SK-N-SH treated with all-trans-retinoic acid at 6 μM for 48 hours (cell line): ENCODE data around the gene CDHR3.

Experiments
- ATAC-seq: fragments of 200-7000 bp; cut with Tn5 transposase; 3 replicates; pipeline ENCODE4 v1.9.1; 2020; ENCODE audit warnings: mild to moderate bottlenecking, moderate library complexity
- ARNTL ChIP-seq: fragments of 450-650 bp; formaldehyde crosslinking; IDR thresholded peaks from 2 replicates; pipeline ENCODE4 v1.5.0; 2020; ENCODE audit warnings: low read depth, mild to moderate bottlenecking, moderate library complexity, borderline replicate concordance
- CSDC2 ChIP-seq: fragments of 250-450 bp; sonication (Bioruptor Pico); IDR thresholded peaks from 2 replicates; pipeline ENCODE4 v1.5.0; 2020; ENCODE audit warnings: mild to moderate bottlenecking, moderate library complexity
- ESRRG ChIP-seq: fragments of 250-450 bp; sonication (Bioruptor Pico); IDR thresholded peaks from 2 replicates; pipeline ENCODE4 v1.6.1; 2021; ENCODE audit warnings: mild to moderate bottlenecking
- GLIS3 ChIP-seq: fragments of 250-450 bp; sonication (Bioruptor Pico); IDR thresholded peaks from 2 replicates; pipeline ENCODE4 v1.5.0; 2020; ENCODE audit warnings: mild to moderate bottlenecking, moderate library complexity
- ISL1 ChIP-seq: fragments of 250-450 bp; sonication (Bioruptor Pico); IDR thresholded peaks from 2 replicates; pipeline ENCODE4 v2.1.2; 2022; ENCODE audit warnings: mild to moderate bottlenecking, moderate library complexity
- OSR1 ChIP-seq: fragments of 250-450 bp; sonication (Bioruptor Pico); IDR thresholded peaks from 2 replicates; pipeline ENCODE4 v1.8.0; 2022; ENCODE audit warnings: moderate library complexity, mild to moderate bottlenecking, inconsistent platforms
- POU6F1 ChIP-seq: fragments of 250-450 bp; sonication (Bioruptor Pico); IDR thresholded peaks from 2 replicates; pipeline ENCODE4 v1.8.0; 2021; ENCODE audit warnings: low read depth, mild to moderate bottlenecking, moderate library complexity, borderline replicate concordance
- SNAI2 ChIP-seq: fragments of 250-450 bp; sonication (Bioruptor Pico); IDR thresholded peaks from 2 replicates; pipeline ENCODE4 v1.5.0; 2020; ENCODE audit warnings: mild to moderate bottlenecking, moderate library complexity
- TCF4 ChIP-seq: fragments of 250-450 bp; sonication (Bioruptor Pico); IDR thresholded peaks from 2 replicates; pipeline ENCODE4 v1.8.0; 2021; ENCODE audit warnings: mild to moderate bottlenecking, moderate library complexity, borderline replicate concordance
- TOX ChIP-seq: fragments of 250-450 bp; sonication (Bioruptor Pico); IDR thresholded peaks from 2 replicates; pipeline ENCODE4 v1.8.0; 2021; ENCODE audit warnings: mild to moderate bottlenecking, moderate library complexity, borderline replicate concordance
- ZC3H10 ChIP-seq: fragments of 250-450 bp; sonication (Bioruptor Pico); IDR thresholded peaks from 2 replicates; pipeline ENCODE4 v1.5.1; 2021; ENCODE audit warnings: mild to moderate bottlenecking, moderate library complexity
- ZFP3 ChIP-seq: fragments of 250-450 bp; sonication (Bioruptor Pico); IDR thresholded peaks from 2 replicates; pipeline ENCODE4 v1.5.0; 2020; ENCODE audit warnings: mild to moderate bottlenecking, moderate library complexity
- ZFP30 ChIP-seq: fragments of 450-650 bp; formaldehyde crosslinking; IDR thresholded peaks from 2 replicates; pipeline ENCODE4 v1.5.0; 2022; ENCODE audit warnings: mild to moderate bottlenecking, moderate library complexity
- ZNF565 ChIP-seq: fragments of 450-650 bp; formaldehyde crosslinking; conservative IDR thresholded peaks from 2 replicates; pipeline ENCODE4 v1.5.0; 2020; ENCODE audit warnings: low read depth, mild to moderate bottlenecking, moderate library complexity
- ZNF70 ChIP-seq: fragments of 450-650 bp; formaldehyde crosslinking; IDR thresholded peaks from 2 replicates; pipeline ENCODE4 v1.5.0; 2020; ENCODE audit warnings: mild to moderate bottlenecking, moderate library complexity
- ZNF8 ChIP-seq: fragments of 450-650 bp; formaldehyde crosslinking; IDR thresholded peaks from 2 replicates; pipeline ENCODE4 v1.5.0; 2020; ENCODE audit warnings: mild to moderate bottlenecking, moderate library complexity
- TF ChIP-seq, protein P1 (sequence below): fragments of 250-450 bp; sonication (Bioruptor Pico); IDR thresholded peaks from 2 replicates; pipeline ENCODE4 v1.5.1; 2020; ENCODE audit warnings: low read depth, mild to moderate bottlenecking, moderate library complexity
- TF ChIP-seq, protein P2 (sequence below): fragments of 250-450 bp; sonication (Bioruptor Pico); IDR thresholded peaks from 2 replicates; pipeline ENCODE4 v1.5.1; 2021; ENCODE audit warnings: mild to moderate bottlenecking, moderate library complexity
- TF ChIP-seq, protein P3 (sequence below): fragments of 250-450 bp; sonication (Bioruptor Pico); IDR thresholded peaks from 2 replicates; pipeline ENCODE4 v1.8.0; 2020; ENCODE audit warnings: mild to moderate bottlenecking, moderate library complexity, borderline replicate concordance
- TF ChIP-seq, protein P4 (sequence below): fragments of 250-450 bp; sonication (Bioruptor Pico); IDR thresholded peaks from 2 replicates; pipeline ENCODE4 v1.5.0; 2020; ENCODE audit warnings: mild to moderate bottlenecking, moderate library complexity

The CDHR3 gene

DNA sequence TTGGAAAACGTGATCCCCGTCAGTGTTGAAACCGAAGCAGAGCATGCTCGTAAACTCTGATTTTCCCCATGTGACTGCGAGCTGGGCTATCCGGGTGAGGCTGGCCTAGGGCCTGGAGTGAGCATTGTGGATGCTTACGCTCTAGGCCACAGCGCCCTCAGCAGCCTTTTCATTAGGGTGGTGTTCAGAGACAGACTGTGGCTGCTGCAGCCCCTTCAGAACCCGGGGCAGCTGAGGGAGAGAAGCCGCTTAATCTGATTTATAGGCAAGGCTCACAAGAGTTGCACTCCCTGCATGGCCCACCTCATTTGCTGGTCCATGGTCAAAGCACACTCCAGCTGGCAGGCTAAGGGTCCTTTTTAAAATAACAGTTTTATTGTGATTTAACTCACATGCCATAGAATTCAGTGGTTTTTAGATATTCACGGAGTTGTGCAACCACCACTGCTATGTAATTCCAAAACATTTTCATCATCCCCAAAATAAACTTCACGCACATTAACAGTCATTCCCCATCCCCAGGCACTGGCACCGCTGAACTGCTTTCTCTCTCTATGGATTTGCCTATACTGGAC is 76.5 kb downstream of the CDHR3 start:
- no peak for ATAC-seq
- no peak for TF ChIP-seq ZNF565 (CRISPR knock-in tag)
- no peak for TF ChIP-seq ZFP3 (CRISPR knock-in tag)
- TF ChIP-seq, protein P1, sequence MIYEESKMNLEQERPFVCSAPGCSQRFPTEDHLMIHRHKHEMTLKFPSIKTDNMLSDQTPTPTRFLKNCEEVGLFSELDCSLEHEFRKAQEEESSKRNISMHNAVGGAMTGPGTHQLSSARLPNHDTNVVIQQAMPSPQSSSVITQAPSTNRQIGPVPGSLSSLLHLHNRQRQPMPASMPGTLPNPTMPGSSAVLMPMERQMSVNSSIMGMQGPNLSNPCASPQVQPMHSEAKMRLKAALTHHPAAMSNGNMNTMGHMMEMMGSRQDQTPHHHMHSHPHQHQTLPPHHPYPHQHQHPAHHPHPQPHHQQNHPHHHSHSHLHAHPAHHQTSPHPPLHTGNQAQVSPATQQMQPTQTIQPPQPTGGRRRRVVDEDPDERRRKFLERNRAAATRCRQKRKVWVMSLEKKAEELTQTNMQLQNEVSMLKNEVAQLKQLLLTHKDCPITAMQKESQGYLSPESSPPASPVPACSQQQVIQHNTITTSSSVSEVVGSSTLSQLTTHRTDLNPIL (CRISPR knock-in tag), result no peak
- TF ChIP-seq, protein P2, sequence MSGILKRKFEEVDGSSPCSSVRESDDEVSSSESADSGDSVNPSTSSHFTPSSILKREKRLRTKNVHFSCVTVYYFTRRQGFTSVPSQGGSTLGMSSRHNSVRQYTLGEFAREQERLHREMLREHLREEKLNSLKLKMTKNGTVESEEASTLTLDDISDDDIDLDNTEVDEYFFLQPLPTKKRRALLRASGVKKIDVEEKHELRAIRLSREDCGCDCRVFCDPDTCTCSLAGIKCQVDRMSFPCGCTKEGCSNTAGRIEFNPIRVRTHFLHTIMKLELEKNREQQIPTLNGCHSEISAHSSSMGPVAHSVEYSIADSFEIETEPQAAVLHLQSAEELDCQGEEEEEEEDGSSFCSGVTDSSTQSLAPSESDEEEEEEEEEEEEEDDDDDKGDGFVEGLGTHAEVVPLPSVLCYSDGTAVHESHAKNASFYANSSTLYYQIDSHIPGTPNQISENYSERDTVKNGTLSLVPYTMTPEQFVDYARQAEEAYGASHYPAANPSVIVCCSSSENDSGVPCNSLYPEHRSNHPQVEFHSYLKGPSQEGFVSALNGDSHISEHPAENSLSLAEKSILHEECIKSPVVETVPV (CRISPR knock-in tag), result no peak
- no peak for TF ChIP-seq CSDC2 (CRISPR knock-in tag)
- TF ChIP-seq ZC3H10 (CRISPR knock-in tag), result no peak
- TF ChIP-seq GLIS3 (CRISPR knock-in tag), result no peak
- TF ChIP-seq OSR1 (CRISPR knock-in tag), result no peak
- no peak for TF ChIP-seq ISL1
- TF ChIP-seq TOX (CRISPR knock-in tag), result no peak
- no peak for TF ChIP-seq ESRRG (CRISPR knock-in tag)
- TF ChIP-seq ZNF70 (CRISPR knock-in tag), result no peak
- TF ChIP-seq ZFP30 (CRISPR knock-in tag), result no peak
- no peak for TF ChIP-seq POU6F1 (CRISPR knock-in tag)
- TF ChIP-seq ZNF8, result no peak
- no peak for TF ChIP-seq ARNTL (CRISPR knock-in tag)
- no peak for TF ChIP-seq SNAI2 (CRISPR knock-in tag)
- TF ChIP-seq TCF4 (CRISPR knock-in tag), result no peak

DNA sequence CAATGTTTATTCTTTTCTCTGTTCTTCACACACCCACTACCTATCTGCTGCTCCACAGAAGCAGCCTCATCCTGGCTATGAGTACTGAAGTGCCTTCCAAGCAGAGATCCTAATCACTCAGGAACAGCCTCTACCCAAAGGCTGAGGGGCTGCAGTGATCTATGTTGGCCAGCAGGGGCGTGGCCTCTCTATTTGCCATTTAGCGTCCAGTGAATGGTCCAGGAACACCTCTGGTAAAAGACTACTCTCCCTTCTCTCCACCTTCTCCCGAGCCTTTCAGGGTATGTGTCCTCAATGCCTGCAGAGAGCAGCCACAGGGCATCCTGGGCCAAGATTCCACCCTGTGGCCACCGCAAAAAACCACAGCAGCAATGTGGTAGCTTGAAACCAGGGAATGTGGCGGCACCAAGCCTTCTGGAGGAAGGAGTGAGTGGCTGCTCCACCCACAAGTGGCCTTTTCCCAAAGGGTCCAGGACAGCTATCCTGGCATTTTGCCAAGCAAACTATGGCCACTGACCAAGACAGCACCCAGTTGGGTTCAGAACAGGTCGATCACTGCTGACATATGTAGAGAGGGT is 78.2 kb downstream of the CDHR3 start:
- peak; percentile 68 for ATAC-seq
- TF ChIP-seq, protein P3, sequence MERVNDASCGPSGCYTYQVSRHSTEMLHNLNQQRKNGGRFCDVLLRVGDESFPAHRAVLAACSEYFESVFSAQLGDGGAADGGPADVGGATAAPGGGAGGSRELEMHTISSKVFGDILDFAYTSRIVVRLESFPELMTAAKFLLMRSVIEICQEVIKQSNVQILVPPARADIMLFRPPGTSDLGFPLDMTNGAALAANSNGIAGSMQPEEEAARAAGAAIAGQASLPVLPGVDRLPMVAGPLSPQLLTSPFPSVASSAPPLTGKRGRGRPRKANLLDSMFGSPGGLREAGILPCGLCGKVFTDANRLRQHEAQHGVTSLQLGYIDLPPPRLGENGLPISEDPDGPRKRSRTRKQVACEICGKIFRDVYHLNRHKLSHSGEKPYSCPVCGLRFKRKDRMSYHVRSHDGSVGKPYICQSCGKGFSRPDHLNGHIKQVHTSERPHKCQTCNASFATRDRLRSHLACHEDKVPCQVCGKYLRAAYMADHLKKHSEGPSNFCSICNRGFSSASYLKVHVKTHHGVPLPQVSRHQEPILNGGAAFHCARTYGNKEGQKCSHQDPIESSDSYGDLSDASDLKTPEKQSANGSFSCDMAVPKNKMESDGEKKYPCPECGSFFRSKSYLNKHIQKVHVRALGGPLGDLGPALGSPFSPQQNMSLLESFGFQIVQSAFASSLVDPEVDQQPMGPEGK (CRISPR knock-in tag), result no peak
- TF ChIP-seq ZNF565 (CRISPR knock-in tag), result no peak
- TF ChIP-seq GLIS3 (CRISPR knock-in tag), result no peak
- TF ChIP-seq ESRRG (CRISPR knock-in tag), result no peak

DNA sequence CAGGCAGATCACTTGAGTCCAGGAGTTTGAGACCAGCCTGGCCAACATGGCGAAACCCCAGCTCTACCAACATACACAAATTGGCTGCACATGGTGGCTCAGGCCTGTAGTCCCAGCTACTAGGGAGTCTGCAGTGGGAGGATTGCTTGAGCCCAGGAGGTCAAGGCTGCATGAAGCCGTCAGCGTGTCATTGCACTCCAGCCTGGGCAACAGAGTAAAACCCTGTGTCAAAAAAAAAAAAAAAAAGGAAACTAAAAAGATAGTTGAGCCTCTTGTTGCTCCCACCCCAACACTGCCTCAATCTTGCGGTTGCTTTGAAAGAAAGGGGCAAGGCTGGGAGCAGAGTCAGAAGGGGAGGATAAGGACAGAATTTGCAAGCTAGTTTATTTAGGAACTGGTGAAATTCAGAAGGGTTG is 79.1 kb downstream of the CDHR3 start:
- peak; percentile 2; the same call in 1 of the 3 replicates for ATAC-seq
- TF ChIP-seq, protein P3 (CRISPR knock-in tag), result no peak
- no peak for TF ChIP-seq ZNF8
- no peak for TF ChIP-seq ZFP3 (CRISPR knock-in tag)
- TF ChIP-seq, protein P4, sequence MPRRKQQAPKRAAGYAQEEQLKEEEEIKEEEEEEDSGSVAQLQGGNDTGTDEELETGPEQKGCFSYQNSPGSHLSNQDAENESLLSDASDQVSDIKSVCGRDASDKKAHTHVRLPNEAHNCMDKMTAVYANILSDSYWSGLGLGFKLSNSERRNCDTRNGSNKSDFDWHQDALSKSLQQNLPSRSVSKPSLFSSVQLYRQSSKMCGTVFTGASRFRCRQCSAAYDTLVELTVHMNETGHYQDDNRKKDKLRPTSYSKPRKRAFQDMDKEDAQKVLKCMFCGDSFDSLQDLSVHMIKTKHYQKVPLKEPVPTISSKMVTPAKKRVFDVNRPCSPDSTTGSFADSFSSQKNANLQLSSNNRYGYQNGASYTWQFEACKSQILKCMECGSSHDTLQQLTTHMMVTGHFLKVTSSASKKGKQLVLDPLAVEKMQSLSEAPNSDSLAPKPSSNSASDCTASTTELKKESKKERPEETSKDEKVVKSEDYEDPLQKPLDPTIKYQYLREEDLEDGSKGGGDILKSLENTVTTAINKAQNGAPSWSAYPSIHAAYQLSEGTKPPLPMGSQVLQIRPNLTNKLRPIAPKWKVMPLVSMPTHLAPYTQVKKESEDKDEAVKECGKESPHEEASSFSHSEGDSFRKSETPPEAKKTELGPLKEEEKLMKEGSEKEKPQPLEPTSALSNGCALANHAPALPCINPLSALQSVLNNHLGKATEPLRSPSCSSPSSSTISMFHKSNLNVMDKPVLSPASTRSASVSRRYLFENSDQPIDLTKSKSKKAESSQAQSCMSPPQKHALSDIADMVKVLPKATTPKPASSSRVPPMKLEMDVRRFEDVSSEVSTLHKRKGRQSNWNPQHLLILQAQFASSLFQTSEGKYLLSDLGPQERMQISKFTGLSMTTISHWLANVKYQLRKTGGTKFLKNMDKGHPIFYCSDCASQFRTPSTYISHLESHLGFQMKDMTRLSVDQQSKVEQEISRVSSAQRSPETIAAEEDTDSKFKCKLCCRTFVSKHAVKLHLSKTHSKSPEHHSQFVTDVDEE (CRISPR knock-in tag), result no peak
- TF ChIP-seq ZC3H10 (CRISPR knock-in tag), result no peak
- no peak for TF ChIP-seq ZNF565 (CRISPR knock-in tag)
- TF ChIP-seq, protein P2 (CRISPR knock-in tag), result no peak
- TF ChIP-seq, protein P1 (CRISPR knock-in tag), result no peak
